Activated T-helper 1 cell treated with Interleukin-2 at 50 U/mL for 16 hours (primary cell): ENCODE data around the gene HOMER3.

Experiments used
- DNase-seq: peaks from one replicate; pipeline ENCODE4 v3.0.0-alpha.2; 2020; ENCODE audit warnings: low read depth

HOMER3 gene

GRCh38 chr19:18940769-18941627 is at the start of gene HOMER3:
TSS of gene HOMER3 (minus strand) at chr19:18941217. CDS start at chr19:18938982, 2,235 bp downstream.
- peak; percentile 65 for DNase-seq

GRCh38 chr19:18990128-18990708 is 49.2 kb upstream of the HOMER3 start:
- no peak for DNase-seq

GRCh38 chr19:18989316-18989715 is 48.3 kb upstream of the HOMER3 start:
- no peak for DNase-seq

- no peak for DNase-seq
These were observed 46.4 kb upstream of the HOMER3 start for GRCh38 chr19:18987456-18987855.

- no peak for DNase-seq
These were observed 44.2 kb upstream of the HOMER3 start for GRCh38 chr19:18985257-18985656.

GRCh38 chr19:18984251-18984650 is 43.2 kb upstream of the HOMER3 start:
- DNase-seq = no peak

- no peak for DNase-seq
These were observed 41.7 kb upstream of the HOMER3 start for GRCh38 chr19:18982669-18983068.

- DNase-seq = no peak
These were observed 39.5 kb upstream of the HOMER3 start for GRCh38 chr19:18980432-18981020.

- DNase-seq = no peak
These were observed 37.6 kb upstream of the HOMER3 start for GRCh38 chr19:18978616-18979015.

- no peak for DNase-seq
These were observed 34.9 kb upstream of the HOMER3 start for GRCh38 chr19:18975869-18976268.

GRCh38 chr19:18975011-18975410 is 34.0 kb upstream of the HOMER3 start:
- DNase-seq = no peak

- DNase-seq = no peak
These were observed 31.8 kb upstream of the HOMER3 start for GRCh38 chr19:18972851-18973250.

- no peak for DNase-seq
These were observed 31.3 kb upstream of the HOMER3 start for GRCh38 chr19:18972301-18972811.

GRCh38 chr19:18969931-18970659 is 29.1 kb upstream of the HOMER3 start:
- no peak for DNase-seq

GRCh38 chr19:18967358-18968146 is 26.5 kb upstream of the HOMER3 start:
- no peak for DNase-seq

GRCh38 chr19:18966307-18966706 is 25.3 kb upstream of the HOMER3 start:
- DNase-seq = no peak

- no peak for DNase-seq
These were observed 23.1 kb upstream of the HOMER3 start for GRCh38 chr19:18964121-18964520.

GRCh38 chr19:18961767-18962620 is 21.0 kb upstream of the HOMER3 start:
- DNase-seq = no peak

GRCh38 chr19:18960370-18960769 is 19.4 kb upstream of the HOMER3 start:
- no peak for DNase-seq

- DNase-seq = no peak
These were observed 14.0 kb upstream of the HOMER3 start for GRCh38 chr19:18955042-18955441.

- no peak for DNase-seq
These were observed 13.1 kb upstream of the HOMER3 start for GRCh38 chr19:18954094-18954493.
